Keratinocyte (primary cell): ENCODE measurements around the gene KDM4F. TPM values are rescaled to one million over a fixed set of nuclear protein-coding genes. Genes with fewer than 3 reads are reported as not detected.

ENCODE experiments used
- DNase-seq: peaks from one replicate; pipeline ENCODE4 v3.0.0-alpha.2; 2011; ENCODE audit warnings: low read depth, missing footprints, low spot score
- FAIRE-seq: peaks from 2 replicates; lab custom pipeline; 2011; peaks lifted over from hg19 to GRCh38; lab: Jason Lieb, UNC
- H2AFZ ChIP-seq: 2 replicates; pipeline ENCODE4 v1.6.0; 2012; ENCODE audit warnings: low read length, control low read depth, inconsistent platforms; ENCODE audit not compliant: control insufficient read depth
- H3K27ac ChIP-seq: 2 replicates; pipeline ENCODE4 v1.5.1; 2011; ENCODE audit warnings: low read length; ENCODE audit not compliant: control insufficient read depth, insufficient read depth
- H3K27me3 ChIP-seq: 3 replicates; pipeline ENCODE4 v1.6.0; 2011; ENCODE audit warnings: low read length; ENCODE audit not compliant: control insufficient read depth, insufficient read depth; ENCODE audit errors: extremely low read depth
- H3K36me3 ChIP-seq, 2 experiments: 2 replicates in 1 of 2; 3 replicates in 1 of 2; pipeline ENCODE4 v1.5.1; 2011; ENCODE audit warnings: low read length in 2 of 2, mild to moderate bottlenecking in 1 of 2; ENCODE audit not compliant: control insufficient read depth in 2 of 2, insufficient read depth in 2 of 2; ENCODE audit errors: extremely low read depth in 1 of 2
- H3K4me1 ChIP-seq: 3 replicates; pipeline ENCODE4 v1.5.1; 2011; ENCODE audit warnings: low read length; ENCODE audit not compliant: control insufficient read depth, insufficient read depth; ENCODE audit errors: extremely low read depth
- H3K4me2 ChIP-seq: 3 replicates; pipeline ENCODE4 v1.6.0; 2011; ENCODE audit warnings: low read depth, low read length; ENCODE audit not compliant: control insufficient read depth, insufficient read depth; ENCODE audit errors: extremely low read depth
- H3K4me3 ChIP-seq, 3 experiments: fragments of 200-600 bp in 1 of 3; sonication (generic) in 1 of 3; 2 replicates in 2 of 3; 3 replicates in 1 of 3; pipeline ENCODE4 v1.5.1; 2011 to 2016; ENCODE audit warnings: low read length in 3 of 3, mild to moderate bottlenecking in 3 of 3, control low read depth in 2 of 3, inconsistent platforms in 1 of 3, low read depth in 1 of 3, mixed read lengths in 1 of 3, mixed run types in 1 of 3, moderate library complexity in 1 of 3; ENCODE audit not compliant: control insufficient read depth in 2 of 3, insufficient read depth in 2 of 3; ENCODE audit errors: extremely low read depth in 1 of 3
- H3K79me2 ChIP-seq: 2 replicates; pipeline ENCODE4 v1.6.0; 2012; ENCODE audit warnings: low read length; ENCODE audit not compliant: control insufficient read depth, insufficient read depth
- H3K9ac ChIP-seq: 3 replicates; pipeline ENCODE4 v1.6.0; 2011; ENCODE audit warnings: low read length; ENCODE audit not compliant: control insufficient read depth, insufficient read depth; ENCODE audit errors: extremely low read depth
- H3K9me1 ChIP-seq: 3 replicates; pipeline ENCODE4 v1.6.0; 2011; ENCODE audit warnings: low read length; ENCODE audit not compliant: control insufficient read depth, insufficient read depth; ENCODE audit errors: extremely low read depth
- H3K9me3 ChIP-seq: 2 replicates; pipeline ENCODE4 v1.5.1; 2012; ENCODE audit warnings: low read depth, low read length; ENCODE audit not compliant: control insufficient read depth
- H4K20me1 ChIP-seq: 3 replicates; pipeline ENCODE4 v1.6.0; 2011; ENCODE audit warnings: low read length; ENCODE audit not compliant: control insufficient read depth, insufficient read depth; ENCODE audit errors: extremely low read depth
- EZH2 ChIP-seq: IDR thresholded peaks from one replicate; pipeline ENCODE4 v1.6.1; 2012; ENCODE audit warnings: inconsistent platforms, mild to moderate bottlenecking, low read length, moderate library complexity
- dilution Hi-C: fragments of 300-500 bp; cut with MboI; formaldehyde crosslinking; loops from one replicate; pipeline ENCODE4 v1.7.0; 2020; ENCODE audit warnings: low sequenced_read_pairs; ENCODE audit not compliant: extremely low pct_ligation_motif_present
- polyA plus RNA-seq, 5 experiments: library from polyadenylated mRNA; depleted of rRNA in 3 of 5; stranded (reverse) in 3 of 5; stranded (forward) in 1 of 5; unstranded in 1 of 5; fragments of >200 nt; gene quantifications; 1 replicate in 1 of 5; 2 replicates in 3 of 5; 3 replicates in 1 of 5; pipeline versions ENCODE4 v1.2.1 to v1.2.3, GENCODE V29; 2011 to 2012; ENCODE audit warnings: missing spikeins in 2 of 5, low read depth in 1 of 5, low replicate concordance in 1 of 5
- TF ChIP-seq, protein P1 (sequence below), 3 experiments: IDR thresholded peaks in 1 of 3; conservative IDR thresholded peaks in 1 of 3; optimal IDR thresholded peaks in 1 of 3; 2 replicates in 2 of 3; 3 replicates in 1 of 3; pipeline versions ENCODE3 to v1.5.1; 2011; ENCODE audit warnings: low read length in 3 of 3, mild to moderate bottlenecking in 3 of 3, moderate library complexity in 2 of 3, control low read depth in 1 of 3, inconsistent platforms in 1 of 3; ENCODE audit not compliant: insufficient read depth in 2 of 3; ENCODE audit errors: extremely low read depth in 1 of 3

KDM4F gene
- polyA plus RNA-seq, 1 donor (not counting 4 experiments of a cell fraction or from before 2014, with no cell fraction given): not detected

DNA sequence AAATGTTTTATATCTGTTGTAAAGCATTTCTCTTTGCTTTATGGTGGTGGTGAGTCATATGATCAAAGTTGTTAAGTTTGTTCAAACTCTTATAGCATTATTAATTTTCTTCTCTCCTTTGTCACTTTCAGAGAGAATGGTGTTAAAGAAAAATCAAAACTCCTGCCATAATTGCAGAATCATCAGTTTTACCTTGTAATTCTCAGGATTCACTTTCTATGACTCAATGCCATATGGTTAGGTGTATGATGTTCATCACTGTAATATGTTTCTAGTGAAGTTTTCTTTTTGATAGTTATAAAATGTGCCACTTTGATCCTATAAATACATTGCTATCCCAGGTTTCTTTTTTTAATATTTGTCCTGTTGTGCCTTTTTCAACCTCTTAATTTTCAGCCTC, 37.8 kb upstream of the KDM4F start:
- Histone ChIP-seq H3K4me3 (no peak overlapping the region), H3K27ac (no peak overlapping the region), H3K79me2 (no peaks in the 10 kb centered on the region), H3K9ac (no peak overlapping the region), H2AFZ (no peak overlapping the region), H3K36me3 (no peaks in the 10 kb centered on the region), H4K20me1 (no peaks in the 10 kb centered on the region), H3K4me1 (no peaks in the 10 kb centered on the region), H3K9me3 (no peaks in the 10 kb centered on the region), H3K9me1 (no peaks in the 10 kb centered on the region), H3K4me2 (no peak overlapping the region), H3K27me3 (no peaks in the 10 kb centered on the region)
- dilution Hi-C loops: no loop called here
- TF ChIP-seq EZH2: no peak
- TF ChIP-seq, protein P1, sequence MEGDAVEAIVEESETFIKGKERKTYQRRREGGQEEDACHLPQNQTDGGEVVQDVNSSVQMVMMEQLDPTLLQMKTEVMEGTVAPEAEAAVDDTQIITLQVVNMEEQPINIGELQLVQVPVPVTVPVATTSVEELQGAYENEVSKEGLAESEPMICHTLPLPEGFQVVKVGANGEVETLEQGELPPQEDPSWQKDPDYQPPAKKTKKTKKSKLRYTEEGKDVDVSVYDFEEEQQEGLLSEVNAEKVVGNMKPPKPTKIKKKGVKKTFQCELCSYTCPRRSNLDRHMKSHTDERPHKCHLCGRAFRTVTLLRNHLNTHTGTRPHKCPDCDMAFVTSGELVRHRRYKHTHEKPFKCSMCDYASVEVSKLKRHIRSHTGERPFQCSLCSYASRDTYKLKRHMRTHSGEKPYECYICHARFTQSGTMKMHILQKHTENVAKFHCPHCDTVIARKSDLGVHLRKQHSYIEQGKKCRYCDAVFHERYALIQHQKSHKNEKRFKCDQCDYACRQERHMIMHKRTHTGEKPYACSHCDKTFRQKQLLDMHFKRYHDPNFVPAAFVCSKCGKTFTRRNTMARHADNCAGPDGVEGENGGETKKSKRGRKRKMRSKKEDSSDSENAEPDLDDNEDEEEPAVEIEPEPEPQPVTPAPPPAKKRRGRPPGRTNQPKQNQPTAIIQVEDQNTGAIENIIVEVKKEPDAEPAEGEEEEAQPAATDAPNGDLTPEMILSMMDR (optimal IDR thresholded peaks at IDR 0.05 in 1 of 3, IDR thresholded peaks at IDR 0.05 in 1 of 3, conservative IDR thresholded peaks at IDR 0.05 in 1 of 3; ENCODE audit: extremely low read depth in 1 of 3, insufficient read depth in 2 of 3, low read length in 3 of 3): no peak
- DNase-seq: no peak
- no peak for FAIRE-seq

DNA sequence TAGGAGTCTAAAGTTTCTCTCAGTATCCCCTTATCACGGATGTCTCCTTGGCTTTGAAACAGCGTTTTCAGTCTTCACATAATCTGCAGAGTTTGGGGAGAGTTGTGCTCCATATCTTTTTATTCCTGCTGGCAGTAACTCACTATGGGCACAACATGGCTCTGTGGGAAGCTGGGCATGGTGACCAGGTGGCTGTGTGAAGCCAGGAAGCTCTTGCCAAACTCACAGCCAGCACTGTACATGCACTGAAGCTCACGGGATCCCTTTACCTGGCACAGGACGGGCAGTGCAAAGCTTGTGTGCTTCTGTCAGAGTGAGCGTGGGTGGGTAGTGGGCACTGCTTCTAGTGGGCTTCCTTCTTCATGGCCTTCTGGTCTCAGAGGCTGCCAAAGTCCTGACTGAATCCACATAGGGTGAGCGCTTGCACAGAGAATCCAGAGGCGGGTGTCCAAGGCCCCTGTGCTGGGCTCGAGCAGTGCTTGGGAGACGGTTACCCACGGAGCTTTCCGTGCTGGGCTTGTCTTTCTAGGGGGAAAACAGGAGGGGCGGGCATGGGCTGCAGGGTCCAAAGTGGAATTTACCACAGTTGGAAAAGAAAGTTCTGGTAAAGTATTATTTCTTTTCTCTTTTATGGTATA, 34.9 kb upstream of the KDM4F start:
- dilution Hi-C loops: no loop called here
- Histone ChIP-seq H3K4me2 (no peak overlapping the region), H2AFZ (no peak overlapping the region), H3K36me3 (no peaks in the 10 kb centered on the region), H3K27me3 (no peaks in the 10 kb centered on the region), H3K4me1 (no peaks in the 10 kb centered on the region), H3K79me2 (no peaks in the 10 kb centered on the region), H3K9me3 (no peaks in the 10 kb centered on the region), H3K9ac (no peak overlapping the region), H3K27ac (no peak overlapping the region), H3K4me3 (no peak overlapping the region), H4K20me1 (no peaks in the 10 kb centered on the region), H3K9me1 (no peaks in the 10 kb centered on the region)
- no peak for FAIRE-seq
- TF ChIP-seq, protein P1 (optimal IDR thresholded peaks at IDR 0.05 in 1 of 3, IDR thresholded peaks at IDR 0.05 in 1 of 3, conservative IDR thresholded peaks at IDR 0.05 in 1 of 3; ENCODE audit: extremely low read depth in 1 of 3, insufficient read depth in 2 of 3, low read length in 3 of 3): no peak
- TF ChIP-seq EZH2: no peak
- DNase-seq: no peak
